NCI-H2196 (cell line): ENCODE data around the gene RAPSN.

Experiments
- DNase-seq: peaks from one replicate; lab custom pipeline; 2025; ENCODE audit not compliant: unreplicated experiment; lab: John Stamatoyannopoulos, UW

RAPSN gene

GRCh38 chr11:47391711-47392432 is 57.1 kb downstream of the RAPSN start:
- no peak for DNase-seq

- DNase-seq: no peak
These were observed 57.8 kb downstream of the RAPSN start for GRCh38 chr11:47391077-47391583.

DNA sequence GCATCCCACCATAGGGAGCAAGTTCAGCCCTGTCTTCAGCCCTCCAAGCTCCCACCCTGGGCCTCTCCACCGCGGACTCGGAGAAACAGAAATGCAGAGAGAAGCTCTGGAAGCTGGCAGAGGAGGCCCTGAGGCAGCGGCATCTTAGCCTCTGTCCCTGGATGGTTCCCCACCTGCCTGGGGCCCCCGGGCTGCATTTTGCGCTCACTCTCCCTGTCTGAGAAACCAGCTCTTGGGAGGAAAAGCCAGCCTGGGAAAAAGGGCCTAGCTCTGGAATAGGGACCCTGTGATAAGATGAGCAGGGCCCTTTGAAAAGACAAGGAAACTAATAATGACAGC is 58.5 kb downstream of the RAPSN start:
- no peak for DNase-seq

GRCh38 chr11:47389577-47390421 is 59.1 kb downstream of the RAPSN start:
- DNase-seq: no peak

DNA sequence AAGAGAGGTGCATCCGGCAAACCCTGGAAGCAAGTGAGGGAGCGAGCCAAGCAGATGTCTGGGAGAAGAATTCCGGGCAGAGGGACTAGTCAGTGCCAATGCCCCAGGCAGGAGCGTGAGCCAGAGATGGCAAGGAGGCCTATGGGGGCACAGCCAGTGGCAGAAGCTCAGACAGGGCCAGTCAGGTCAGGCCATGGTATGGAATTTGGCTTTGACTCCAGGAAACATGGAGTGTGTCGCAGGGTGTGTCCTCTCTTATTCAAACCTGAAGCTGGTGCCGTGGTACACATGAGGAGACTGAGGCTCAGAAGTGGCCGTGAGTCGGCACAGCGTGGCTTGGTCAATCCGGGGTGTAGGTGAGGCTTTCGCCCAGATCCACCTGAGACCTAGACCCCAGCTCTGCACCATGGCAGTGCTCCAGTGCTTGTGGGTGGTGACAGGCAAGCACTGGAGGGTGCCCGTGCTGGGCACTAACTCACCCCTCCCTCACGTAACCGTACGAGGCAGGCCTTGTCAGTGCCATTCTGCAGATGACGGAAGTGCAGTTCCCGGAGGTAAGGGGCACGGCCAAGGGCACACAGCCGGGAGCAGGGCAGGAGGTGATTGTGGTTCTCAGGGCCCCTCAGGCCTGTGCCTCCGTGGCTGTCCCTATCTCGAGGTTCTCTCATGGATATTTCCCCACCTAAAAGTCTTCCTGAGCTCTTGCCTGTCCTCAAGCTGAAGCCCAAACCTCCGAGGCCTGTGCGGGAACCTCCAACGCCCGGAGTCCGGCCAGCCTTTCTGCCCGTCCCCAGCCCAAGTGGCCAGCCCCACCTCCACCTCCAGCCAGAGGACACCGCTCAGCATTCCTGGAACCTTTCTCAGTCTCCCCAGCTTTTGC is 60.0 kb downstream of the RAPSN start:
- no peak for DNase-seq

DNA sequence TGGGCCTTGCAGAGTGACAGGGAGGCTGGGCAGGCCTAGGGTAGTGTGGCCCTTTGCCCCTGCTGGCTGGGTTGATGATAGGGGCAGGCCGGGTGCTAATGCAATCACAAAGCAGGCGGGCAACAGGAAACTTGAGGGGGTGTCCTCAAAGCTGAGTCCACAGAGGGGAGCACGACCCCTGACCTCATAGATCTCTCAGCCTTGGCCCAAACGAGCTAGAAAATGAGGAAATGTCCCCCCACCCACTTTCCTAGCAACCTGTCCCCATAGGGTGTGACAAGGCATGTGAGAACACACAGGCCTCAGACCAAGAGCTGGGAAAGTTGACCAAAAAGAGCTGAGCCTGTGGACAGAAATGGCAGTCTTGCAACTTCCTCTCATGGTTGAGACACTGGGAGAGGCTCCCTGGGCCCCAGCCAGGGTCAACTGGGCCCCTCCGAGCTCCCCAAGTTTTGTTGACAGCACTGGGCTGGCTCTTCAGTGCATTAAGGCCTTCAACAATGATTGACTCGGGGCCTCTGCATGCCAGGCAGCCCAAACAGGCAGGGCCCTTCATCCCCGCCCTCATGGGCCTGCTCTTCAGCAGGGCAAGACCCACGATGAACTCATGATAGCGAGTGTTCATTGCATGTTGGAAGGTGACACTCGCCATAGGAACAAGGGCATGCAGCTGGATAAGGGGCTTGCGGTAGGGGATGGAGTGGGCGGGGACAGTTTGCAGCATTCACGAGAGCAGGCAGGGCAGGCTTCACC is 60.8 kb downstream of the RAPSN start:
- no peak for DNase-seq
